Thoracic aorta (tissue), 2 donors: Measurements from ENCODE around the gene HDAC9. TPM values are rescaled to one million over a fixed set of nuclear protein-coding genes. Genes with fewer than 3 reads are reported as not detected.

Source experiments
- ATAC-seq: fragments of 150-250 bp; one replicate; pipeline ENCODE4 v1.8.0; 2017; ENCODE audit warnings: low read depth; ENCODE audit not compliant: insufficient number of reproducible peaks, low FRiP score
- DNase-seq: peaks from one replicate; pipeline ENCODE4 v3.0.0-alpha.2; 2020; ENCODE audit warnings: low spot score
- H3K27ac ChIP-seq, 2 donors: fragments of 200-600 bp; sonication (generic); 1 replicate in 1 of 2; 2 replicates in 1 of 2; pipeline ENCODE4 v1.5.1; 2016; ENCODE audit warnings: mild to moderate bottlenecking in 2 of 2, moderate library complexity in 2 of 2
- H3K27me3 ChIP-seq: fragments of 200-600 bp; sonication (generic); replicated peaks from 2 replicates; pipeline ENCODE4 v1.6.0; 2016; ENCODE audit warnings: mild to moderate bottlenecking; ENCODE audit not compliant: insufficient read depth
- H3K36me3 ChIP-seq: fragments of 200-600 bp; sonication (generic); one replicate; pipeline ENCODE4 v1.5.1; 2016
- H3K4me1 ChIP-seq, 2 donors: fragments of 200-600 bp; sonication (generic); 1 replicate in 1 of 2; 2 replicates in 1 of 2; pipeline versions ENCODE4 v1.5.1 to v1.6.0; 2016; ENCODE audit warnings: low read depth in 2 of 2, mild to moderate bottlenecking in 1 of 2; ENCODE audit not compliant: control insufficient read depth in 1 of 2
- H3K4me3 ChIP-seq: fragments of 200-600 bp; sonication (generic); 2 replicates; pipeline ENCODE4 v1.5.1; 2016; ENCODE audit warnings: mild to moderate bottlenecking
- H3K9me3 ChIP-seq: fragments of 200-600 bp; sonication (generic); 2 replicates; pipeline ENCODE4 v1.5.1; 2016
- CTCF ChIP-seq: fragments of 200-600 bp; sonication (generic); IDR thresholded peaks from one replicate; pipeline ENCODE4 v1.5.1; 2019; ENCODE audit warnings: antibody characterized with exemption
- total RNA-seq, 2 donors: library from RNA; depleted of rRNA; stranded (reverse); fragments of >200 nt; gene quantifications; one replicate each; pipeline versions ENCODE4 v1.1.0 to v1.2.3, GENCODE V29; 2016

The HDAC9 gene
- total RNA-seq, 2 donors from 2014 or later = 64.1 to 81.6 TPM

- no peak for TF ChIP-seq CTCF
- Histone ChIP-seq H3K4me1 (peaks cover 22 to 43% of the 10 kb centered on the region in 2 donors), H3K27ac (peak overlapping the region; percentile 33 to 54), H3K9me3 (no peaks in the 10 kb centered on the region), H3K36me3 (no peaks in the 10 kb centered on the region), H3K4me3 (no peak overlapping the region), H3K27me3 (no peaks in the 10 kb centered on the region)
- DNase-seq (no peak), ATAC-seq (no peak)
Observed at GRCh38 chr7:18558910-18559309, 63.4 kb downstream of the HDAC9 start.

GRCh38 chr7:18559756-18560155, 64.2 kb downstream of the HDAC9 start:
- Histone ChIP-seq H3K27ac (peak overlapping the region in 1 of 2 donors; percentile 54), H3K4me1 (peaks cover 19 to 36% of the 10 kb centered on the region in 2 donors), H3K36me3 (no peaks in the 10 kb centered on the region), H3K27me3 (no peaks in the 10 kb centered on the region), H3K9me3 (no peaks in the 10 kb centered on the region), H3K4me3 (no peak overlapping the region)
- no peak for TF ChIP-seq CTCF
- no peak for ATAC-seq
- no peak for DNase-seq

GRCh38 chr7:18564779-18565178, 69.2 kb downstream of the HDAC9 start:
- Histone ChIP-seq H3K4me1 (peaks cover 4 to 15% of the 10 kb centered on the region in 2 donors), H3K27me3 (no peaks in the 10 kb centered on the region), H3K4me3 (no peak overlapping the region), H3K9me3 (no peaks in the 10 kb centered on the region), H3K27ac (no peak overlapping the region), H3K36me3 (no peaks in the 10 kb centered on the region)
- ATAC-seq (no peak), DNase-seq (no peak)
- TF ChIP-seq CTCF = no peak

GRCh38 chr7:18565337-18565736, 69.8 kb downstream of the HDAC9 start:
- H3K27ac ChIP-seq = peak overlapping the region in 1 of 2 donors; percentile 34
- no peak for TF ChIP-seq CTCF

GRCh38 chr7:18566205-18566604, 70.7 kb downstream of the HDAC9 start:
- no peaks in the 10 kb centered on the region for H3K9me3 ChIP-seq
- H3K36me3 ChIP-seq = no peaks in the 10 kb centered on the region
- H3K27ac ChIP-seq = peak overlapping the region in 1 of 2 donors; percentile 38
- ATAC-seq (no peak), DNase-seq (no peak)
- no peaks in the 10 kb centered on the region for H3K27me3 ChIP-seq
- peaks cover 4 to 21% of the 10 kb centered on the region in 2 donors for H3K4me1 ChIP-seq
- no peak for TF ChIP-seq CTCF
- H3K4me3 ChIP-seq = no peak overlapping the region

More at GRCh38 chr7:18565337-18565736, 69.8 kb downstream of the HDAC9 start:
- ATAC-seq (no peak), DNase-seq (no peak)
- Histone ChIP-seq H3K9me3 (no peaks in the 10 kb centered on the region), H3K27me3 (no peaks in the 10 kb centered on the region), H3K4me3 (no peak overlapping the region), H3K4me1 (peaks cover 4 to 15% of the 10 kb centered on the region in 2 donors), H3K36me3 (no peaks in the 10 kb centered on the region)
